VCaP (cell line): ENCODE measurements around the gene DNM2.

Source experiments
- H3K27ac ChIP-seq: fragments of 450-650 bp; 2 replicates; pipeline ENCODE4 v1.5.1; 2017
- TF ChIP-seq, protein P1 (sequence below): fragments of 450-650 bp; conservative IDR thresholded peaks from 2 replicates; pipeline ENCODE4 v1.5.1; 2017; ENCODE audit warnings: mild to moderate bottlenecking, moderate library complexity

DNM2 gene

GRCh38 chr19:10679743-10680142 lies 38.1 kb upstream of the DNM2 start:
- TF ChIP-seq, protein P1, sequence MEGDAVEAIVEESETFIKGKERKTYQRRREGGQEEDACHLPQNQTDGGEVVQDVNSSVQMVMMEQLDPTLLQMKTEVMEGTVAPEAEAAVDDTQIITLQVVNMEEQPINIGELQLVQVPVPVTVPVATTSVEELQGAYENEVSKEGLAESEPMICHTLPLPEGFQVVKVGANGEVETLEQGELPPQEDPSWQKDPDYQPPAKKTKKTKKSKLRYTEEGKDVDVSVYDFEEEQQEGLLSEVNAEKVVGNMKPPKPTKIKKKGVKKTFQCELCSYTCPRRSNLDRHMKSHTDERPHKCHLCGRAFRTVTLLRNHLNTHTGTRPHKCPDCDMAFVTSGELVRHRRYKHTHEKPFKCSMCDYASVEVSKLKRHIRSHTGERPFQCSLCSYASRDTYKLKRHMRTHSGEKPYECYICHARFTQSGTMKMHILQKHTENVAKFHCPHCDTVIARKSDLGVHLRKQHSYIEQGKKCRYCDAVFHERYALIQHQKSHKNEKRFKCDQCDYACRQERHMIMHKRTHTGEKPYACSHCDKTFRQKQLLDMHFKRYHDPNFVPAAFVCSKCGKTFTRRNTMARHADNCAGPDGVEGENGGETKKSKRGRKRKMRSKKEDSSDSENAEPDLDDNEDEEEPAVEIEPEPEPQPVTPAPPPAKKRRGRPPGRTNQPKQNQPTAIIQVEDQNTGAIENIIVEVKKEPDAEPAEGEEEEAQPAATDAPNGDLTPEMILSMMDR: no peak
- peak overlapping the region; percentile 54; the same call in 1 of the 2 replicates for H3K27ac ChIP-seq

DNA sequence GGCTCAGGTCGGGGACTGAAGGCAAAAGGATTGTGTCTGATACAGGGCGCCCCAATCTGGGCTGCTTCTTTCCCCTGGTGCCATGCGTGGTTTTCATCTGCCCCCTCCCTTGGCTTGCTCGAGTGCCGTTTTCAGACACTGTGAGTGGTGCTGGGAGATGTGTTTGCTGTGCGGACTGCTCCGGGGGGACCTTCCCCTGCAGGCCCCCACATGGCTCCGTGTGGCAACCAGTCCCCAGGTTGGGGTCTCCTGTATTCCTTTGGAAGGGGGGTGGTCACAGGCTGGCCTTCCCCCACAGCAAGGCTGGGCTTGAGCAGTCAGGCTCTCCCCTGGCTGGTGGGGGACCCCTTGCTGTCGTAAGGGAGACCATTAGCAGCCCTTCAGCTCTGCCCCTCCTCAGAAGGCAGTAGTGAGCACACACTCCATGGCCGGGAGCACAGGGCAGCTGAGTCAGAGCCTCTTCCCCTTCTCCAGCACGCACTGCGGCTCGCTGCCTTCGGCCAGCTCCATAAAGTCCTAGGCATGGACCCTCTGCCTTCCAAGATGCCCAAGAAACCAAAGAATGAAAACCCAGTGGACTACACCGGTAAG lies 37.2 kb upstream of the DNM2 start:
- no peak overlapping the region for H3K27ac ChIP-seq

GRCh38 chr19:10681658-10682057 lies 36.2 kb upstream of the DNM2 start:
- TF ChIP-seq, protein P1: no peak
- H3K27ac ChIP-seq: no peak overlapping the region

More for the DNA sequence above, 37.2 kb upstream of the DNM2 start:
- TF ChIP-seq, protein P1: no peak

DNA sequence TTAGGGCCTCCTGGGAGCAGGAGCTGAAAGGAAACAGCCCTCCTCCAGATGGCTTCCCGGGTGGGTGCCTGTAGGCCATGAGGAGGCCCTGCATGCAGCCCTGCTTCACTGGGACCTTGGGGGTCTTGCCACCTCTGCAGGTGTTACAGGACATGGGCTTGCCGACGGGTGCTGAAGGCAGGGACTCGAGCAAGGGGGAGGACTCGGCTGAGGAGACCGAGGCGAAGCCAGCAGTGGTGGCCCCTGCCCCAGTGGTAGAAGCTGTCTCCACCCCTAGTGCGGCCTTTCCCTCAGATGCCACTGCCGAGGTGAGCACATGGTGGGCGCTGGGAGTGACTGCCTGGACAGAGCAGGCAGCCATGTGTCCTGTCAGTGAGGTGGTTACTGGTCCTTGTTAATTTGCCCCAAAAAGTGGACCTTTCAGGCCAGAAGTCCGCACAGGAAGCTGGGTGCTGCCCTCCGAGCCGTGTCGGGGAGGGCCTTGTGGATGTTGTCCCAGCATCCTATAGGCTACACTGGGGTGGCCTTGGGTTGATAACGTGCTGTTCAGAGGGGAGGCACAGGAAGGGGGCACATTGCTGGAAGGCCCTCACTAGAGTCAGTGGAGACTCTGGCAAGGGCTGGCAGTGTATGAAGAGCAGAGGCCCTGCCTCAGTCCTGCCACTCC lies 35.3 kb upstream of the DNM2 start:
- TF ChIP-seq, protein P1: no peak
- no peak overlapping the region for H3K27ac ChIP-seq

DNA sequence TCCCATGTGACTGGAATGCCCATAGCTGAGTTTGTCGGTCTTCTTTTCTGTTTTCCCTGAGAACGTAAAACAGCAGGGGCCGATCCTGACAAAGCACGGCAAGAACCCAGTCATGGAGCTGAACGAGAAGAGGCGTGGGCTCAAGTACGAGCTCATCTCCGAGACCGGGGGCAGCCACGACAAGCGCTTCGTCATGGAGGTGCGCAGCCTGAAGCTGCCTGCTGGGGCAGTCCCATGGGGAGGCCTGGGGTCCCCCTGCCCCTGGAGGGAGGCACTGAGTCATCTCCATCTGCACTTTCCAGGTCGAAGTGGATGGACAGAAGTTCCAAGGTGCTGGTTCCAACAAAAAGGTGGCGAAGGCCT lies 34.8 kb upstream of the DNM2 start:
- TF ChIP-seq, protein P1: no peak
- H3K27ac ChIP-seq: no peak overlapping the region

DNA sequence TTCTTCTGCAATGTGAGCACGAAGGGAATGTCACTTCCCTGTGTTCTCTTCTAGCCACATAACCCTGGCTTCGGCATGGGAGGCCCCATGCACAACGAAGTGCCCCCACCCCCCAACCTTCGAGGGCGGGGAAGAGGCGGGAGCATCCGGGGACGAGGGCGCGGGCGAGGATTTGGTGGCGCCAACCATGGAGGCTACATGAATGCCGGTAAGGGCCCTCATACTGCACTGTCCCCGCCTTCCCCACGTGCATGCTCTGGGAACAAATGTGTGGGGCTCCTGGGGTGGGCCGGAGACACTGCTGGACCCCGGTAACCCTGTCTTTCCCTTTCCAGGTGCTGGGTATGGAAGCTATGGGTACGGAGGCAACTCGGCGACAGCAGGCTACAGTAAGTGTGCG lies 34.3 kb upstream of the DNM2 start:
- H3K27ac ChIP-seq: no peak overlapping the region
- TF ChIP-seq, protein P1: no peak

DNA sequence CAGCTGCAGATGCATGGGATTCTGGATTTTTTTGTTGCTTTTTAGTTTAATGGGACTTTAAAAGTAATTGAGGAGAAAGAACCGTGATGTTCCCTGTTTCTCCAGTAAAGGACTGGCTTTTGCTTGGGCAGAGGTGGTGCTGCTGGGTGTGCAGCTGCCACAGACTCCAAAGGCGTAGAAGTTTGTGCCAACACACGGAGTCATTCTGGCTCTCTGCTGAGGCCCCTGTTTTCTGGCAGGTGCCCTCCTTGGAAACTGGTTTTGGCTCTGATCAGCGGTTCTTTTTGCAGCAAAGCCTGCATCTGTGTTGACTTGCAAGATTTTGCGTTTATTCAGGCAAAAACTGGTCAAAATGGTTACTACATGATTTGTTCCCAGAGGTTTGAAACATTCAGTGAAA lies 32.7 kb upstream of the DNM2 start:
- TF ChIP-seq, protein P1: no peak

More for the DNA sequence above, 32.7 kb upstream of the DNM2 start:
- no peak overlapping the region for H3K27ac ChIP-seq
